Keratinocyte (primary cell): Measurements from ENCODE around the gene ACAD10. TPM values are rescaled to one million over a fixed set of nuclear protein-coding genes. Genes with fewer than 3 reads are reported as not detected.

Source experiments
- DNase-seq: peaks from one replicate; pipeline ENCODE4 v3.0.0-alpha.2; 2011; ENCODE audit warnings: low read depth, missing footprints, low spot score
- FAIRE-seq: peaks from 2 replicates; lab custom pipeline; 2011; peaks lifted over from hg19 to GRCh38; lab: Jason Lieb, UNC
- H2AFZ ChIP-seq: 2 replicates; pipeline ENCODE4 v1.6.0; 2012; ENCODE audit warnings: low read length, control low read depth, inconsistent platforms; ENCODE audit not compliant: control insufficient read depth
- H3K27ac ChIP-seq: 2 replicates; pipeline ENCODE4 v1.5.1; 2011; ENCODE audit warnings: low read length; ENCODE audit not compliant: control insufficient read depth, insufficient read depth
- H3K27me3 ChIP-seq: 3 replicates; pipeline ENCODE4 v1.6.0; 2011; ENCODE audit warnings: low read length; ENCODE audit not compliant: control insufficient read depth, insufficient read depth; ENCODE audit errors: extremely low read depth
- H3K36me3 ChIP-seq, 2 experiments: 2 replicates in 1 of 2; 3 replicates in 1 of 2; pipeline ENCODE4 v1.5.1; 2011; ENCODE audit warnings: low read length in 2 of 2, mild to moderate bottlenecking in 1 of 2; ENCODE audit not compliant: control insufficient read depth in 2 of 2, insufficient read depth in 2 of 2; ENCODE audit errors: extremely low read depth in 1 of 2
- H3K4me1 ChIP-seq: 3 replicates; pipeline ENCODE4 v1.5.1; 2011; ENCODE audit warnings: low read length; ENCODE audit not compliant: control insufficient read depth, insufficient read depth; ENCODE audit errors: extremely low read depth
- H3K4me2 ChIP-seq: 3 replicates; pipeline ENCODE4 v1.6.0; 2011; ENCODE audit warnings: low read depth, low read length; ENCODE audit not compliant: control insufficient read depth, insufficient read depth; ENCODE audit errors: extremely low read depth
- H3K4me3 ChIP-seq, 3 experiments: fragments of 200-600 bp in 1 of 3; sonication (generic) in 1 of 3; 2 replicates in 2 of 3; 3 replicates in 1 of 3; pipeline ENCODE4 v1.5.1; 2011 to 2016; ENCODE audit warnings: low read length in 3 of 3, mild to moderate bottlenecking in 3 of 3, control low read depth in 2 of 3, inconsistent platforms in 1 of 3, low read depth in 1 of 3, mixed read lengths in 1 of 3, mixed run types in 1 of 3, moderate library complexity in 1 of 3; ENCODE audit not compliant: control insufficient read depth in 2 of 3, insufficient read depth in 2 of 3; ENCODE audit errors: extremely low read depth in 1 of 3
- H3K79me2 ChIP-seq: 2 replicates; pipeline ENCODE4 v1.6.0; 2012; ENCODE audit warnings: low read length; ENCODE audit not compliant: control insufficient read depth, insufficient read depth
- H3K9ac ChIP-seq: 3 replicates; pipeline ENCODE4 v1.6.0; 2011; ENCODE audit warnings: low read length; ENCODE audit not compliant: control insufficient read depth, insufficient read depth; ENCODE audit errors: extremely low read depth
- H3K9me1 ChIP-seq: 3 replicates; pipeline ENCODE4 v1.6.0; 2011; ENCODE audit warnings: low read length; ENCODE audit not compliant: control insufficient read depth, insufficient read depth; ENCODE audit errors: extremely low read depth
- H3K9me3 ChIP-seq: 2 replicates; pipeline ENCODE4 v1.5.1; 2012; ENCODE audit warnings: low read depth, low read length; ENCODE audit not compliant: control insufficient read depth
- H4K20me1 ChIP-seq: 3 replicates; pipeline ENCODE4 v1.6.0; 2011; ENCODE audit warnings: low read length; ENCODE audit not compliant: control insufficient read depth, insufficient read depth; ENCODE audit errors: extremely low read depth
- EZH2 ChIP-seq: IDR thresholded peaks from one replicate; pipeline ENCODE4 v1.6.1; 2012; ENCODE audit warnings: inconsistent platforms, mild to moderate bottlenecking, low read length, moderate library complexity
- dilution Hi-C: fragments of 300-500 bp; cut with MboI; formaldehyde crosslinking; loops from one replicate; pipeline ENCODE4 v1.7.0; 2020; ENCODE audit warnings: low sequenced_read_pairs; ENCODE audit not compliant: extremely low pct_ligation_motif_present
- polyA plus RNA-seq, 5 experiments: library from polyadenylated mRNA; depleted of rRNA in 3 of 5; stranded (reverse) in 3 of 5; stranded (forward) in 1 of 5; unstranded in 1 of 5; fragments of >200 nt; gene quantifications; 1 replicate in 1 of 5; 2 replicates in 3 of 5; 3 replicates in 1 of 5; pipeline versions ENCODE4 v1.2.1 to v1.2.3, GENCODE V29; 2011 to 2012; ENCODE audit warnings: missing spikeins in 2 of 5, low read depth in 1 of 5, low replicate concordance in 1 of 5
- TF ChIP-seq, protein P1 (sequence below), 3 experiments: IDR thresholded peaks in 1 of 3; conservative IDR thresholded peaks in 1 of 3; optimal IDR thresholded peaks in 1 of 3; 2 replicates in 2 of 3; 3 replicates in 1 of 3; pipeline versions ENCODE3 to v1.5.1; 2011; ENCODE audit warnings: low read length in 3 of 3, mild to moderate bottlenecking in 3 of 3, moderate library complexity in 2 of 3, control low read depth in 1 of 3, inconsistent platforms in 1 of 3; ENCODE audit not compliant: insufficient read depth in 2 of 3; ENCODE audit errors: extremely low read depth in 1 of 3

ACAD10 gene
- polyA plus RNA-seq, 1 donor (not counting 4 experiments of a cell fraction or from before 2014, with no cell fraction given): 13.2 TPM

DNA sequence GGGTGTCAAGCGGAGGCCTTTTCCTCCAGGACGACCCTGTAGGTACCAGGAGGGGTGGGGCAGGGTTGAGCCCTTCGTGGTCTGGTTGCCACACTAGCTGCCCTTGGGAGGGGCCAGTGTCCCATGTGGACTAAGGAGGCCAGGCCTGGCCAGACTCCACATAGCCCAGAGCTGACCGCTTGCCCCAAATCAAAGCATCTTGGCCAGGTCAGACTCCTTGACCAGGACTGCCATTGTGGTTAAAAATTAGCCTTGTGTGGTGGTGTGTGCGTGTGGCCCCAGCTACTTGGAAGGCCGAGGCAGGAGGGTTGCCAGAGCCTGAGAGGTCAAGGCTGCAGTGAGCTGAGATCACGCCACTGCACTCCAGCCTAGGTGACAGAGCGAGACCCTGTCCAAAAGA, 105.7 kb downstream of the ACAD10 start:
- TF ChIP-seq, protein P1, sequence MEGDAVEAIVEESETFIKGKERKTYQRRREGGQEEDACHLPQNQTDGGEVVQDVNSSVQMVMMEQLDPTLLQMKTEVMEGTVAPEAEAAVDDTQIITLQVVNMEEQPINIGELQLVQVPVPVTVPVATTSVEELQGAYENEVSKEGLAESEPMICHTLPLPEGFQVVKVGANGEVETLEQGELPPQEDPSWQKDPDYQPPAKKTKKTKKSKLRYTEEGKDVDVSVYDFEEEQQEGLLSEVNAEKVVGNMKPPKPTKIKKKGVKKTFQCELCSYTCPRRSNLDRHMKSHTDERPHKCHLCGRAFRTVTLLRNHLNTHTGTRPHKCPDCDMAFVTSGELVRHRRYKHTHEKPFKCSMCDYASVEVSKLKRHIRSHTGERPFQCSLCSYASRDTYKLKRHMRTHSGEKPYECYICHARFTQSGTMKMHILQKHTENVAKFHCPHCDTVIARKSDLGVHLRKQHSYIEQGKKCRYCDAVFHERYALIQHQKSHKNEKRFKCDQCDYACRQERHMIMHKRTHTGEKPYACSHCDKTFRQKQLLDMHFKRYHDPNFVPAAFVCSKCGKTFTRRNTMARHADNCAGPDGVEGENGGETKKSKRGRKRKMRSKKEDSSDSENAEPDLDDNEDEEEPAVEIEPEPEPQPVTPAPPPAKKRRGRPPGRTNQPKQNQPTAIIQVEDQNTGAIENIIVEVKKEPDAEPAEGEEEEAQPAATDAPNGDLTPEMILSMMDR (optimal IDR thresholded peaks at IDR 0.05 in 1 of 3, IDR thresholded peaks at IDR 0.05 in 1 of 3, conservative IDR thresholded peaks at IDR 0.05 in 1 of 3; ENCODE audit: extremely low read depth in 1 of 3, insufficient read depth in 2 of 3, low read length in 3 of 3): no peak
- no peak for TF ChIP-seq EZH2
- Histone ChIP-seq H3K4me2 (no peak overlapping the region), H2AFZ (no peak overlapping the region), H3K9me3 (no peaks in the 10 kb centered on the region), H4K20me1 (no peaks in the 10 kb centered on the region), H3K36me3 (peaks cover 8 to 13% of the 10 kb centered on the region in 2 experiments), H3K4me3 (no peak overlapping the region), H3K9me1 (no peaks in the 10 kb centered on the region), H3K79me2 (no peaks in the 10 kb centered on the region), H3K4me1 (no peaks in the 10 kb centered on the region), H3K9ac (no peak overlapping the region), H3K27ac (no peak overlapping the region), H3K27me3 (no peaks in the 10 kb centered on the region)
- dilution Hi-C loops: no loop called here
- DNase-seq (no peak), FAIRE-seq (no peak)

- Histone ChIP-seq H4K20me1 (no peaks in the 10 kb centered on the region), H2AFZ (no peak overlapping the region), H3K27ac (no peak overlapping the region), H3K4me1 (no peaks in the 10 kb centered on the region), H3K36me3 (peaks cover 6 to 13% of the 10 kb centered on the region in 2 experiments), H3K9me3 (no peaks in the 10 kb centered on the region), H3K9me1 (no peaks in the 10 kb centered on the region), H3K79me2 (no peaks in the 10 kb centered on the region), H3K4me3 (no peak overlapping the region), H3K9ac (no peak overlapping the region), H3K4me2 (no peak overlapping the region), H3K27me3 (no peaks in the 10 kb centered on the region)
- dilution Hi-C loops: no loop called here
- TF ChIP-seq EZH2: no peak
- TF ChIP-seq, protein P1 (optimal IDR thresholded peaks at IDR 0.05 in 1 of 3, IDR thresholded peaks at IDR 0.05 in 1 of 3, conservative IDR thresholded peaks at IDR 0.05 in 1 of 3; ENCODE audit: extremely low read depth in 1 of 3, insufficient read depth in 2 of 3, low read length in 3 of 3): no peak
- DNase-seq: no peak
- FAIRE-seq: no peak
These were observed 106.5 kb downstream of the ACAD10 start for GRCh38 chr12:111792155-111792855.
